OCI-LY1 (cell line): Measurements from ENCODE around the gene ARHGAP28.

ENCODE experiments used
- H2AFZ ChIP-seq: fragments of 200-600 bp; sonication (generic), shearing (Covaris generic); 2 replicates; pipeline ENCODE4 v1.6.0; 2014; ENCODE audit warnings: antibody characterized with exemption, mild to moderate bottlenecking, low read length
- H3F3A ChIP-seq: fragments of 200-600 bp; sonication (generic), shearing (Covaris generic); 2 replicates; pipeline ENCODE4 v1.6.0; 2014; ENCODE audit warnings: mild to moderate bottlenecking, antibody characterized with exemption, low read length, moderate library complexity; ENCODE audit not compliant: insufficient read depth
- H3K27ac ChIP-seq: fragments of 200-600 bp; sonication (generic); 2 replicates; pipeline ENCODE4 v1.5.1; 2014; ENCODE audit warnings: low read length, mixed run types, mild to moderate bottlenecking, low read depth; ENCODE audit not compliant: poor library complexity, severe bottlenecking
- H3K27me3 ChIP-seq: fragments of 200-600 bp; sonication (generic); 2 replicates; pipeline ENCODE4 v1.6.0; 2014; ENCODE audit warnings: antibody characterized with exemption, mild to moderate bottlenecking, low read length, moderate library complexity; ENCODE audit not compliant: insufficient read depth
- H3K36me3 ChIP-seq: fragments of 200-600 bp; sonication (generic); 2 replicates; pipeline ENCODE4 v1.6.1; 2014; ENCODE audit warnings: mild to moderate bottlenecking, antibody characterized with exemption, low read length, moderate library complexity, mixed read lengths; ENCODE audit not compliant: insufficient read depth
- H3K4me1 ChIP-seq: fragments of 200-600 bp; sonication (generic); 2 replicates; pipeline ENCODE4 v1.5.1; 2014; ENCODE audit warnings: mild to moderate bottlenecking, low read length, moderate library complexity; ENCODE audit not compliant: insufficient read depth, severe bottlenecking
- H3K4me2 ChIP-seq: fragments of 200-600 bp; sonication (generic), shearing (Covaris generic); 2 replicates; pipeline ENCODE4 v1.6.1; 2014; ENCODE audit warnings: low read length
- H3K4me3 ChIP-seq: fragments of 200-600 bp; sonication (generic); 2 replicates; pipeline ENCODE4 v1.5.1; 2014; ENCODE audit warnings: low read length, low read depth, mild to moderate bottlenecking, mixed read lengths; ENCODE audit not compliant: poor library complexity, severe bottlenecking
- H3K79me2 ChIP-seq: fragments of 200-600 bp; shearing (Covaris generic); 2 replicates; pipeline ENCODE4 v1.6.1; 2016; ENCODE audit warnings: mixed run types, low read length, mixed read lengths; ENCODE audit not compliant: insufficient read depth
- H3K9ac ChIP-seq: fragments of 200-600 bp; sonication (generic), shearing (Covaris generic); 2 replicates; pipeline ENCODE4 v1.6.1; 2014; ENCODE audit warnings: mild to moderate bottlenecking, low read length, mixed read lengths
- H3K9me2 ChIP-seq: fragments of 200-600 bp; sonication (generic), shearing (Covaris generic); 2 replicates; pipeline ENCODE4 v1.6.1; 2014; ENCODE audit warnings: low read depth, mild to moderate bottlenecking, low read length, mixed read lengths
- H3K9me3 ChIP-seq: fragments of 200-600 bp; shearing (Covaris generic); 2 replicates; pipeline ENCODE4 v1.6.1; 2014; ENCODE audit warnings: low read length, mixed read lengths
- H4K20me1 ChIP-seq: fragments of 200-600 bp; sonication (generic), shearing (Covaris generic); 2 replicates; pipeline ENCODE4 v1.6.0; 2016; ENCODE audit warnings: mild to moderate bottlenecking, low read length; ENCODE audit not compliant: insufficient read depth
- EZH2 ChIP-seq: fragments of 200-600 bp; sonication (generic), shearing (Covaris generic); IDR thresholded peaks from 2 replicates; pipeline ENCODE4 v1.8.0; 2017; ENCODE audit warnings: borderline replicate concordance, mixed run types, mild to moderate bottlenecking, antibody characterized with exemption, low read length, moderate library complexity, mixed read lengths
- TF ChIP-seq, protein P1 (sequence below): fragments of 200-600 bp; sonication (generic), shearing (Covaris generic); IDR thresholded peaks from 2 replicates; pipeline ENCODE4 v1.5.1; 2017; ENCODE audit warnings: mild to moderate bottlenecking, antibody characterized with exemption, low read length, moderate library complexity, mixed read lengths

Gene ARHGAP28

DNA sequence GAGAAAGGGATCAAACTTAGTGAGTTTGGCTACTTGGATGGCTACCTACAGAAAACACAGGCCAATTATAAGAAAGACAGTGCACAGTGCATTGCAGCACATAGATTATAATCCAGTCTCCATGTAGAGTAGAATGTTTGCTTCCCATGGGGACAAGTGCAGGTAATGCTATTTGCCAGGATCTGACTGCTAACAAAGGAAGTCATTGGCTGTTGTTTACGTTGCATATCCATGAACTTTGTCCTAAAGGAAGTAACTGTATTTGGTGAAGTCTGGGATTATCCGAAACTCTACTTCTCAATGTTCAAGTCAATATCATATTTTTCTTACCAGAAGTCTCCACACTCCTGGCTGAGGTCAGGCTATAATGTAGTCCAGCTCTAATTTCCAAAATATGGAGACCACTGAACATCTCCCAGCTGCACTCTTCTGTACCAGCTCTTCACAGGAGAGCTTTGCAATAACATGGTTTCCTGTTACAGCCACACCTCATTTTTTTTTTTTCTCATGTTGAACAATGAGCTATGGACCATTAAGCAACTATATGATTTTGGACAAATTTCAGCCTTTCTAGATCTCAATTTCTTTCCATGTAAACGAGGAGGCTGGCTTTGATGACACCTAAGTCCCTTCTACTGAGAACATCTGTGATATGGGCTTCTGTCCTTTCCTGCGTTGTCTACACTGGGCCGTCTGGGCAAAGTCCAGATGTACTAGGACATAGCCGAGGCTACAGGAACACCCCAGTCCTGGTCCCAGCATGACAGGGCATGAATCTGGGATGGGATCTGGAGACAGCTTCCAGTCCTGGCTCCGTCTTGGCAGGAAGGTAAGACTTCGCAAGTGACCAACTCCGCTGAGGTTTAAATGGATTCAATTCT, 233.3 kb downstream of the ARHGAP28 start:
- TF ChIP-seq, protein P1, sequence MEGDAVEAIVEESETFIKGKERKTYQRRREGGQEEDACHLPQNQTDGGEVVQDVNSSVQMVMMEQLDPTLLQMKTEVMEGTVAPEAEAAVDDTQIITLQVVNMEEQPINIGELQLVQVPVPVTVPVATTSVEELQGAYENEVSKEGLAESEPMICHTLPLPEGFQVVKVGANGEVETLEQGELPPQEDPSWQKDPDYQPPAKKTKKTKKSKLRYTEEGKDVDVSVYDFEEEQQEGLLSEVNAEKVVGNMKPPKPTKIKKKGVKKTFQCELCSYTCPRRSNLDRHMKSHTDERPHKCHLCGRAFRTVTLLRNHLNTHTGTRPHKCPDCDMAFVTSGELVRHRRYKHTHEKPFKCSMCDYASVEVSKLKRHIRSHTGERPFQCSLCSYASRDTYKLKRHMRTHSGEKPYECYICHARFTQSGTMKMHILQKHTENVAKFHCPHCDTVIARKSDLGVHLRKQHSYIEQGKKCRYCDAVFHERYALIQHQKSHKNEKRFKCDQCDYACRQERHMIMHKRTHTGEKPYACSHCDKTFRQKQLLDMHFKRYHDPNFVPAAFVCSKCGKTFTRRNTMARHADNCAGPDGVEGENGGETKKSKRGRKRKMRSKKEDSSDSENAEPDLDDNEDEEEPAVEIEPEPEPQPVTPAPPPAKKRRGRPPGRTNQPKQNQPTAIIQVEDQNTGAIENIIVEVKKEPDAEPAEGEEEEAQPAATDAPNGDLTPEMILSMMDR: no peak
- no peak for TF ChIP-seq EZH2
- Histone ChIP-seq H3K27me3 (no peaks in the 10 kb centered on the region), H3F3A (no peaks in the 10 kb centered on the region), H3K9me2 (no peaks in the 10 kb centered on the region), H3K79me2 (no peaks in the 10 kb centered on the region), H3K36me3 (no peaks in the 10 kb centered on the region), H2AFZ (no peak overlapping the region), H3K4me1 (no peaks in the 10 kb centered on the region), H4K20me1 (no peaks in the 10 kb centered on the region), H3K9ac (no peak overlapping the region), H3K27ac (no peak overlapping the region), H3K4me2 (no peak overlapping the region), H3K4me3 (no peak overlapping the region), H3K9me3 (no peaks in the 10 kb centered on the region)

DNA sequence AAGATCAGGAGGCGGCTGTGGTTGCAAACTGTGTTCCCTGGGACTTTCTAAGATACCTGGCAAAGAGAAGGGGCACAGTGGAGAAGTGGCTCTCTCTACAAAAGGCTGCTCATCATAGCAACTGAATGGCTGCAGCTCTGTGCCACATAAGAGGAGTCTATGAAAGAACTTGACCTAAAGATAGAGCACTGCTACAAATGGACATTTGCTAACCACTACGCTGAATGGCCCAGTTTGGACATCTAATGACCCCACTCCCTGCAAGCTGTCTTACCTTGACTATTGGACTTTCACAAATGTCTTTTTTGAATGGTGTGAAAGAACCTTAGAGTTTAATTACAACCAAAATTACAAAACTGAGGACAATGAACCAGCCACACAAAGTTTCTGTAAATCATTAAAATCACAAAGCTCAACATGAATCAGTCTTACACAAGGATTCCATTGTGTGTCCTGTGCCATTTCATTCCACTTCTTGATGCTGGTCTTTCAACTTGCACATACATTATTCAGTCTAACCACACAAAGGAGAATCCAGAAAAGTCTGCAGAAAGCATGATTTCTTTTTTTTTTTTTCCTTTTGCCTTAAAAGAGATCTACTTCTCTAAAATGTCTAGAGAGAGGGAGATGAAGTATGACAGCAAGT, 234.1 kb downstream of the ARHGAP28 start:
- Histone ChIP-seq H3K9ac (no peak overlapping the region), H3K27ac (no peak overlapping the region), H3K79me2 (no peaks in the 10 kb centered on the region), H4K20me1 (no peaks in the 10 kb centered on the region), H3K4me3 (no peak overlapping the region), H3K36me3 (no peaks in the 10 kb centered on the region), H3K4me2 (no peak overlapping the region), H2AFZ (no peak overlapping the region), H3F3A (no peaks in the 10 kb centered on the region), H3K4me1 (no peaks in the 10 kb centered on the region), H3K9me2 (no peaks in the 10 kb centered on the region), H3K27me3 (no peaks in the 10 kb centered on the region), H3K9me3 (no peaks in the 10 kb centered on the region)
- TF ChIP-seq, protein P1: no peak
